Neural progenitor cell (in vitro differentiated cells): Measurements from ENCODE around the gene SSBP4.

Experiments
- CTCF ChIP-seq: fragments of 200-600 bp; sonication (generic); IDR thresholded peaks from 2 replicates; pipeline ENCODE4 v1.5.1; 2017; ENCODE audit warnings: antibody characterized with exemption, mild to moderate bottlenecking
- EZH2phosphoT487 ChIP-seq: fragments of 200-600 bp; sonication (generic); IDR thresholded peaks from 2 replicates; pipeline ENCODE4 v1.6.1; 2017; ENCODE audit warnings: antibody characterized with exemption

- no peak for TF ChIP-seq EZH2phosphoT487
- no peak for TF ChIP-seq CTCF
Observed at GRCh38 chr19:18446145-18446810, 27.1 kb downstream of the SSBP4 start.
